Brain microvascular endothelial cell (primary cell): ENCODE results near the gene TRIML2.

Experiments
- DNase-seq: peaks from one replicate; pipeline ENCODE4 v3.0.0-alpha.2; 2020
- H3K27ac ChIP-seq: fragments of 250-450 bp; sonication (Bioruptor Pico); 2 replicates; pipeline ENCODE4 v1.5.1; 2020; ENCODE audit warnings: mild to moderate bottlenecking, moderate library complexity
- H3K27me3 ChIP-seq: fragments of 250-450 bp; sonication (Bioruptor Pico); replicated peaks from 2 replicates; pipeline ENCODE4 v1.5.1; 2020; ENCODE audit warnings: mild to moderate bottlenecking
- H3K36me3 ChIP-seq: fragments of 250-450 bp; sonication (Bioruptor Pico); replicated peaks from 2 replicates; pipeline ENCODE4 v1.5.1; 2020; ENCODE audit warnings: mild to moderate bottlenecking
- H3K4me3 ChIP-seq: 2 replicates; pipeline ENCODE4 v1.5.1; 2011; ENCODE audit warnings: low read depth, mild to moderate bottlenecking, control low read depth, low read length, moderate library complexity
- CTCF ChIP-seq: IDR thresholded peaks from 2 replicates; pipeline ENCODE4 v1.5.1; 2011; ENCODE audit warnings: low read depth, mild to moderate bottlenecking, moderate library complexity, low read length, control low read depth, inconsistent platforms; ENCODE audit errors: missing control alignments
- in situ Hi-C: cut with HindIII; loops from 2 replicates; pipeline ENCODE4 v1.10.0; 2017; ENCODE audit warnings: low sequenced_read_pairs, low pct_ligation_motif_present

The TRIML2 gene

GRCh38 chr4:188113156-188113555, 3.8 kb upstream of the TRIML2 start:
- Histone ChIP-seq H3K27me3 (no peaks in the 10 kb centered on the region), H3K27ac (no peak overlapping the region), H3K36me3 (no peaks in the 10 kb centered on the region), H3K4me3 (no peak overlapping the region)
- in situ Hi-C loops: no loop called here
- DNase-seq: peak; percentile 11
- TF ChIP-seq CTCF: no peak

- no peak for TF ChIP-seq CTCF
- Histone ChIP-seq H3K4me3 (no peak overlapping the region), H3K27me3 (no peaks in the 10 kb centered on the region), H3K36me3 (no peaks in the 10 kb centered on the region), H3K27ac (peak overlapping the region; percentile 39)
- in situ Hi-C loops: no loop called here
- DNase-seq: no peak
These were observed 2.6 kb upstream of the TRIML2 start for GRCh38 chr4:188111955-188112354.

- Histone ChIP-seq H3K36me3 (no peaks in the 10 kb centered on the region), H3K27me3 (no peaks in the 10 kb centered on the region), H3K4me3 (no peak overlapping the region), H3K27ac (peak overlapping the region; percentile 7)
- in situ Hi-C loops: no loop called here
- no peak for TF ChIP-seq CTCF
- DNase-seq: peak; percentile 31
These were observed 1.5 kb upstream of the TRIML2 start for GRCh38 chr4:188110741-188111471.

GRCh38 chr4:188110036-188110435, 633 bp upstream of the TRIML2 start:
- in situ Hi-C loops: no loop called here
- no peak for DNase-seq
- H3K27ac ChIP-seq: no peak overlapping the region
- H3K36me3 ChIP-seq: no peaks in the 10 kb centered on the region
- no peak for TF ChIP-seq CTCF
- H3K27me3 ChIP-seq: no peaks in the 10 kb centered on the region
- no peak overlapping the region for H3K4me3 ChIP-seq

GRCh38 chr4:188107931-188108843, 1.2 kb downstream of the TRIML2 start:
- Histone ChIP-seq H3K4me3 (no peak overlapping the region), H3K36me3 (no peaks in the 10 kb centered on the region), H3K27ac (no peak overlapping the region), H3K27me3 (no peaks in the 10 kb centered on the region)
- peak; percentile 38 for DNase-seq
- TF ChIP-seq CTCF: no peak
- in situ Hi-C loops: no loop called here
